HG02870 (cell line): ENCODE measurements around the gene TARS3.

Experiments
- ATAC-seq: cut with Tn5 transposase; IDR thresholded peaks from one replicate; pipeline ENCODE4 v1.9.1; 2021; ENCODE audit warnings: mild to moderate bottlenecking, moderate library complexity; ENCODE audit not compliant: unreplicated experiment

The TARS3 gene

DNA sequence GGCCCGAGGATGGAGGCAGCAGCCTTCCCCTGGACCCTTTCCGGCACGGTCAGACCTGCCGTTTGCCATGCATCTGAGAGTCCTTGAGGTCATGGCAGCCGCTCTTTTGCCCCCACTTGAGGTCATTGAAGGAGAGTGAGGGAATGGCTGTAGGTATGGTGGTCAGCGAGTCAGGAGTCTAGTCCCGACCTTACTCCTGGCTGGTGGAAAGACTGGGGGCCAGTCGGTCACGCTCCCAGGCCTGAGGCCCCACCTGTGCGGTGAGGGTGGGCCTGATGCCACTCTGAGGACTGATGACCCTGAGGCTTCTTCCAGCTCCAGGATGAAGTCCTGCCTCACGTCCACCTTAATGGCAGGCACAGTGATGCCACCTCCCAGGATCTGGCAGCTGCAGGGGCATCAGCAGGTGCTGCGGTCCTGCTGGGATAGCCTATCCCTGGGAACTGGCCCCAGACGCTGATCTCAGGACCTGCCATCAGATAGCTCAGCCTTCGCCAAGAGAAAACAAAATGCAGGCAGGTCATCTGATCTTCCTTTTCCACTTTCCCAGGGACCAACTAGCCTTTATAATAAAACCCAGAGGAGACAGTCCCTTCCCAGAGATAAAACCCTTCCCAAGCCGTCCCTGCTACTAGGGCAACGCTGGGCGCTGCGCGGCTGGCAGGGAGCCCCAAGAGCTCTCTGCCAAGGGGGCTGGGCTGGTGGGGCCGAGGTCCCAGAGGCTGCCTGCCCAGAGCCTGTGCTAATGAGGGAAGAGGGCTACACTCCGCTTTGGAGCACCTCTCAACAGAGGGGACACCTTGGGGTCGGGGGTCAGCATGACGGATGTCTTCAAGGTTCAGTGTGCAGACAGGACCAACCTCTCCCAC lies 114.3 kb downstream of the TARS3 start:
- ATAC-seq = no peak

DNA sequence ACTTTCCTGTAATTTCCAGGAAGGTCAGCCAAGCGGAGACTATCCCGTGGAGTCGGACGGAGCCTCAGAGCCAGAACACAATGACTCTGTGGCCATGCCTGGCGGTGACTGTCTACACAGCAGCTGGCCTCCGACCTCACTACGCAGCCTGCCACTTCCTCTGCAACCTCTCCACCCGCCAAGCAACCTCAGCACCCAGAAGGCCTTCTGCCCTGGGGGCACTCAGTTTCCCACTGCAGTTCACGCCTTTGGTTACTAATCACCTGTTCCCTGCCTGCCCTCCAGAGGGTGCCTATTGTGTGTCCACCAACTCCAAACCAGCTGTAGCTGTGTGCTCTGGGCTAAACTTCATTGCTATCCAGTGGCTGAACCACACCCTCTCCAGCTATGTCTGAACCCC lies 116.1 kb downstream of the TARS3 start:
- ATAC-seq = no peak

DNA sequence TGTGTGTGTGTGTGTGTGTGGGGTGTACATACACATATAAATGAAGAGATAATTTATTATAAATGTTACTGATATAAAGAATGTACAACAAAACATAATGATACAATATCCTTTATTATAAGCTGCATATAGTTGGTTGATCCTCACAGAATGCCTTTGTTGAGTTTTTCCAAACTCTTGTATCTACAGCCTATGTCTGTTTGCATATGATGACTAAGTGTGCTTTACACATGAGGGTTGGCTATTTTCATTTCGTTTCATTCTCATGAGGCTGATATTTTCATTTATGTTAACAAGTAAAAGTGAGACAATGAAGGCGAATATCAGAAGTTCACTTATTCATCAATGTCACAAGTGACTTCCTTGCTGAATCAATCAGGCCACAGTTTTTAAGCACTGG lies 117.2 kb downstream of the TARS3 start:
- ATAC-seq = no peak

DNA sequence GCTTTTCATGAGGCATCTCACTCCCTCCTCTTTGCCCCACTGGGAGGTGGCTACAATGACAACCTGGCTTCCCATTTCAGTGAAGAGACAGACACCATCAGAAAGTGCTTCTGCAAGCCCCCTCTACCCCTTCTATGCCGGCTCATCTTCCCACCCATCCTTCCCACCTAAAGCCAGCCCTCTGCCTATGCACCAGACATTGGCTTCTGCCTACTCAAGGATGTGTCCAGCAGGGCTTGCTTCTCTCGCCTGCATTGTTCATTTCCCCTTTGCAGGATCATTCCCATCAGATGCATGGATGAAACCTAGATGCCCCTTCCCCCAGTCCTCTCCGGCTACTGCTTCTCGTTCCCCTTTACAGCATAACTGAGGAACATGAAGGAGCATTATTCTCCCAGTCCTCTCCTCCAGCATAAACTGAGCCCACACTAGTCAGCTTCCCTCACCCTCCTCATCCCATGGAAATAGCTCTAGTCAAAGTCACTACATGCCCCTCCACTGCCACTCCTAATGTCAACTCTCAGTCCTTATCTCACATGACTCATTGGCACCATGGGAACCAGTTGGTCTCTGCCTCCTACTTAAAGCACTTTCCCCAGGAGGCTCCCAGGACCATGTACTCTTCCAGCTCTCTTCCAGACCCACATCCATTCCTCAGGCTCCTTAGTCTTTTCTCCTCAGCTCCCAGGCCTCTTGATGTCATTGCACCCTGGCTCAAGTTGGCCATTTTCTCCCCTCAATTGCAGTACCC lies 120.0 kb downstream of the TARS3 start:
- ATAC-seq = no peak
